GM12864 (cell line): Measurements from ENCODE around the gene PLEKHS1.

ENCODE experiments used
- DNase-seq: peaks from one replicate; pipeline ENCODE4 v3.0.0-alpha.2; 2011; ENCODE audit warnings: low read depth
- H3K4me3 ChIP-seq: 2 replicates; pipeline ENCODE4 v1.5.1; 2011; ENCODE audit warnings: mild to moderate bottlenecking, low read depth, low read length, control low read depth
- TF ChIP-seq, protein P1 (sequence below): IDR thresholded peaks from 2 replicates; pipeline ENCODE4 v1.5.1; 2011; ENCODE audit warnings: low read depth, mild to moderate bottlenecking, moderate library complexity, low read length, control low read depth, inconsistent platforms; ENCODE audit errors: missing control alignments

Gene PLEKHS1

DNA sequence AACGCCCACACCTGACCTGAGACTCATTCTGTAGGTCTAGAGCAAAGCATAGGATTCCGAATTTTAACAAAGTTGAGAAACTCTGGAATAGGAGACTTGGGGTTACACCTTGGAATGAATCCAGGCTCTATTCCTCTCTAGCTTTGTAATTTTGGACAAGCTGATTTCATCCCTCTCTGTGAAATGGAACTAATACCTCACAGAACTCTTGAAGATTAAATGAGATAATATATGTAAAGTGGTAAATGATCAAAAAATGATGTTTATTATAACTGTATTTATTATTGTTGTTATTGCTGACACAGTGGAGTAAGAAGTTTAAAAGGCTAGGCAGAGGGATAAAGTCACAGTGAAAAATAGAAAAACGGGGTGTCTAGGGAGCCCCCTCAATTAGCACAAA is 39.5 kb upstream of the PLEKHS1 start:
- TF ChIP-seq, protein P1, sequence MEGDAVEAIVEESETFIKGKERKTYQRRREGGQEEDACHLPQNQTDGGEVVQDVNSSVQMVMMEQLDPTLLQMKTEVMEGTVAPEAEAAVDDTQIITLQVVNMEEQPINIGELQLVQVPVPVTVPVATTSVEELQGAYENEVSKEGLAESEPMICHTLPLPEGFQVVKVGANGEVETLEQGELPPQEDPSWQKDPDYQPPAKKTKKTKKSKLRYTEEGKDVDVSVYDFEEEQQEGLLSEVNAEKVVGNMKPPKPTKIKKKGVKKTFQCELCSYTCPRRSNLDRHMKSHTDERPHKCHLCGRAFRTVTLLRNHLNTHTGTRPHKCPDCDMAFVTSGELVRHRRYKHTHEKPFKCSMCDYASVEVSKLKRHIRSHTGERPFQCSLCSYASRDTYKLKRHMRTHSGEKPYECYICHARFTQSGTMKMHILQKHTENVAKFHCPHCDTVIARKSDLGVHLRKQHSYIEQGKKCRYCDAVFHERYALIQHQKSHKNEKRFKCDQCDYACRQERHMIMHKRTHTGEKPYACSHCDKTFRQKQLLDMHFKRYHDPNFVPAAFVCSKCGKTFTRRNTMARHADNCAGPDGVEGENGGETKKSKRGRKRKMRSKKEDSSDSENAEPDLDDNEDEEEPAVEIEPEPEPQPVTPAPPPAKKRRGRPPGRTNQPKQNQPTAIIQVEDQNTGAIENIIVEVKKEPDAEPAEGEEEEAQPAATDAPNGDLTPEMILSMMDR, result no peak
- H3K4me3 ChIP-seq, result no peak overlapping the region
- DNase-seq, result no peak

DNA sequence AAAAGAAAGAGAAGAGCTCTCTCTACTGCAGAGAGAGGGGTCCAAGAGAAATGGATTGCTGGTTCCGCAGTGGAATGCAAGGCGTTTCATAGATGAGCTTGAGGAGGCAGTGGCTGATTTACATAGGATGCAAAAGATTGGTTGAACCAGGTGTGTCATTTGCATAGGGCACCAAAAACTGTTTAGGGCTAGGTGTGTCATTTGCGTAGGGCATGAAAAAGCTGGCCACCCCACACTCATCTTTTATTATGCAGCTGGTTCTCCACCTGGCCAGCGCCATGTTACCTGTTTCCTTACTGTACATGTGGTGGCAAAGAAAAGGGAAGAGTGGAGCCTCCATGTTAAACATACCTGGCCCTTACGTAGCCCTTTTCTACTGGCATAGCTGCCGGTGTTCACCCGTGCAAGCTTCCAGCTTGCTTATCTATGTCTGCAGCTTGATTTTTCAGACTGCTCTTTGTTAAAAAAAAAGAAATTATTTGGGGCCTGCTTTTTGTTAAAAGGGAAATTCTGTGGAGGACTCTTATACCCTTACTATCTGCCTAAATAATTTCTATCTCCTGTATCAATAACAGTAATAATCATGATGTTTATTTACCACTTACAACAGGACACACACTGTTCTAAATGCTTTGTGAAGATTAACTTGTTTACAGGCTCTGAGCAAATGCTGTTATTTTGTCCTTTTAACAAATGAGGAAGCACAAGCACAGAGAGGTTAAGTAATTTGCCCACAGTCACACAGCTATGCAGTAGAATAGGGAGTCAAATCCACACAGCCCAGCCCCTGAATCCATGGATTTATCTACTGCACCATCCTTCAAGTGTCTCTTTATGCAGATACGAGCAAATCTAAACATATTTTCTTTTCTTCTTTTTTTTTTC is 38.5 kb upstream of the PLEKHS1 start:
- no peak overlapping the region for H3K4me3 ChIP-seq
- TF ChIP-seq, protein P1, result no peak
- DNase-seq, result no peak

DNA sequence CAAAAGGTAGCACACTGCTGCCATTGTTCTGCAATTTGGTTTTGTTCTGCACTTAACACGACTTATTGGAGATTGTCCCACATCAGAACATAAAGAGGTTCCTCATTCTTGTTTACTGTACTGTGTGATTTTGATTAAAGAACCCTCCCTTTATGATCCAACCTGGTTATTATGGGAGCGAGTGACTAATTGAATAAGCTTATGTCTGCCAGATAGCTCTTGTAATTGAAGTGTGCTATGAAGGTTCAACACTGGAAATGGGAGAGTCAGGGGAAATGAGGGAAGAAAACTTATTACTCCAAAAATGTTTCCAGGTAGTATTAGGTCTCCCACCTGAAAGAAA is 37.9 kb upstream of the PLEKHS1 start:
- H3K4me3 ChIP-seq, result no peak overlapping the region
- TF ChIP-seq, protein P1, result no peak
- no peak for DNase-seq

DNA sequence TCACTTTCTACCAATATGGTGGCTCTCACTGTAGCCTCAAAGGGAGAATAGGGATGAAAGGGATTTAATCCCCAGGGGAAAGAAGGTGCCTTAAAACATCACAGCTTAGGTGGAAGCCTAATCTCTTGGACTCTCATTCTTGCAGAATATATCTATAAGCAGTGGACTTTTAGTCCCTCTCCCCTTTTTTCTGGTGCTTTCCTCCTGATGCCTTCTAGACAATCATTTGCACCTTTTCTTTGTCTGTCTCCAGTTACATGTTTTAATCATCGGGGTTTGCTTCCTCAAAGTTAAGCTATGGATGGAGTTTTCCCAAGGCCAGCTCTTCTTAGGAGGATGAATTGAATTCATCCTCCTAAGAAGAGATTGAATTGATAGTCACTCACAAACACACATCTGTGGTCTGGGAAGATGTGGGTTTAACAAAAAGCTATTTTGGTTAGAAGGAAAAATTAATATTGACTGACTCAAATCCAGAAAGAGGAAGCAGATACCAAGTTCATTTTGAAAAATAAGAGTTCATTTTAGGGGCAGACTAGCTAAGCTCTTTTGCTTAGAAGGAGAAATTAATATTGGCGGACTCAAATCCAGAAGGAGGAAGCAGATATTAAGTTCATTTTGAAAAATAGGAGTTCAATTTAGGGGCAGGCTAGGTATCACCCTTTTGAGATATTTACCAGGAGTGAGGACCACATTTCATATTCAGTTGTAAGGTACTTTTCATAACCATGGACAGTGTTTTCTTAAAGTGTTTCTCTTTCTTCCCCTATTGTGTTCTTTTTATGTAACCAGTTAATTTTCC is 35.2 kb upstream of the PLEKHS1 start:
- DNase-seq, result no peak
- no peak overlapping the region for H3K4me3 ChIP-seq
- TF ChIP-seq, protein P1, result no peak

DNA sequence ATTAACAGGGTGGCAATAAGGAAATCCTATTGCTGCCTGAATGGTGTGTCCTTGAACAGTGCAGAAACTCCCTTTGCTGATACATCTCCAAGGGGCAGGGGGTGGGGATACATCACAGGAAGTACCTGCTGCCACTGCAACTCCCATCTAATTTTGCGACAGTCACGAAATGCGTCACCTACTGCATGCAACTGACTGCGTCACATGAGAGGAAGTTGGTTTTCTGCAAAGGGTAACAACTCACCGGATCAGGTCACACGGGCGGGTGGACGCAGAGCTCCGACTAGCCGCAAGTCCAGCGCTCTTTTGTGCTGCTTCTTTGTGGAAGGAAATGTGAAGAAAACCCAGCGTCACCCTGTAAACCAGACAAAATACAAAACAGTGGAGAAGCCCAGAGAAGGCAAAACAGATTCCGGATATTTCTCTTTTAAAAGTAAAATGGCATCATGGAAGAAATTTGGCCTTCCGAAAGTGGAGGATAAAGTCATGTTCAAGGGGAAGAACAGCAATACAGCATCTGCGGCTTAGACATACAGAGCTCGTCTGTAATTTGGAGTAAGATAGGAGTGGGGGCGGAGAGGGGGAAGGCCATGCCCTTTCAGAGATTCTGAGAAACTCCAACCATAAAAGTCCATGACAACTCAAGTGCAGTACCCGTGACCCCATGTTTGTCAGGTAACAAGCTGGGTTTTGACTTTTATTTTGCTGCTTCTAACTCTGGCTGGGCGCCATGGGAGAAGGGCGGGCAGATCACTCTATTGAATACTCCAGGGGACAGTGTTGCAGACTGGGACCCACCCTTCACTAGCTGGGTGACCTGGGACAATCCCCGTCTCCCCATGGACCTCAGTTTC is 32.3 kb upstream of the PLEKHS1 start:
- TF ChIP-seq, protein P1, result no peak
- DNase-seq, result no peak

DNA sequence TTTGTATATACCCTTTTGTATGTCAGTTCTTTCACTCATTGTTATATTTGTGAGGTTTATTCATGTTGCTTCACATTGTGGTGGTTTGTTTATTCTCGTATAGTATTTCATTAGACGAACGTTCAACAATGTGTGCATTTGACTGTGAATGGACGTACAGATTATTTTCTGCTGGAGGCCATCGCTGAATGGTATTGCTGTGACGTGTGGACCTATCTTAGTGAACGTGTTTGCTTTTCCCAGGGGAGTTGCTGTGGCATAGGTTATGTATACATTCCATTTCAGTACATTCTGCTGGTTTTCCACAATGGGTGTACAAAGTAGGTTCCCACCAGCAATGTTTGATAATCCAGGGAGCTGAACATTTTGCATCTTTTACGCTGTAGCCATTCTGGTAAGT is 31.1 kb upstream of the PLEKHS1 start:
- TF ChIP-seq, protein P1, result no peak
- H3K4me3 ChIP-seq, result no peak overlapping the region
- no peak for DNase-seq

More for the DNA sequence above, 32.3 kb upstream of the PLEKHS1 start:
- no peak overlapping the region for H3K4me3 ChIP-seq
